Activated CD8-positive, alpha-beta T cell treated with anti-CD3 and anti-CD28 coated beads, Interleukin-2, amount 10 ng/mL, durations not matched to agents 7 days and 5 days (primary cell): ENCODE data around the gene GPR37. TPM values are rescaled to one million over a fixed set of nuclear protein-coding genes. Genes with fewer than 3 reads are reported as not detected.

Experiments
- ATAC-seq: fragments of 150-1000 bp; cut with Tn5 transposase; one replicate; pipeline ENCODE4 v1.10.0; 2021; ENCODE audit warnings: moderate library complexity
- CTCF ChIA-PET: fragments of 350-600 bp; sonication (Branson Sonifier 250); formaldehyde crosslinking; loops from one replicate; lab custom pipeline; 2021; ENCODE audit warnings: antibody characterized with exemption; lab: Charles Lee
- POLR2A ChIA-PET: fragments of 350-600 bp; sonication (Branson Sonifier 250); formaldehyde crosslinking; loops from one replicate; lab custom pipeline; 2021; ENCODE audit warnings: antibody characterized with exemption; lab: Charles Lee
- DNase-seq: peaks from one replicate; pipeline ENCODE4 v3.0.0-alpha.2; 2020
- H3K27ac Mint-ChIP-seq: one replicate; pipeline ENCODE4 v1.8.0; 2021; ENCODE audit warnings: mild to moderate bottlenecking, mixed read lengths
- H3K27me3 Mint-ChIP-seq: one replicate; pipeline ENCODE4 v1.8.0; 2021; ENCODE audit warnings: low read depth, mixed read lengths
- H3K36me3 Mint-ChIP-seq: one replicate; pipeline ENCODE4 v1.8.0; 2021; ENCODE audit warnings: low read depth, mixed read lengths
- H3K4me1 Mint-ChIP-seq: one replicate; pipeline ENCODE4 v1.8.0; 2021; ENCODE audit warnings: low read depth, mixed read lengths
- H3K4me3 Mint-ChIP-seq: one replicate; pipeline ENCODE4 v1.8.0; 2021; ENCODE audit warnings: mild to moderate bottlenecking, mixed read lengths
- H3K9me3 Mint-ChIP-seq: one replicate; pipeline ENCODE4 v1.8.0; 2022; ENCODE audit warnings: mixed read lengths; ENCODE audit not compliant: insufficient read depth
- total RNA-seq, 2 experiments: library from RNA; stranded (reverse); gene quantifications; one replicate each; pipeline ENCODE4 v1.2.3, GENCODE V29; 2021

Gene GPR37
- total RNA-seq, 2 experiments from 2014 or later: not detected

GRCh38 chr7:124718032-124718766 lies 47.4 kb downstream of the GPR37 start:
- Mint-ChIP-seq H3K9me3 (no peaks in the 10 kb centered on the region), H3K27me3 (no peaks in the 10 kb centered on the region), H3K36me3 (no peaks in the 10 kb centered on the region), H3K4me3 (no peak overlapping the region), H3K27ac (no peak overlapping the region), H3K4me1 (no peaks in the 10 kb centered on the region)
- CTCF ChIA-PET: no interaction called here
- DNase-seq (no peak), ATAC-seq (no peak)
- POLR2A ChIA-PET: no interaction called here

GRCh38 chr7:124716894-124717293 lies 48.7 kb downstream of the GPR37 start:
- H3K27ac Mint-ChIP-seq: no peak overlapping the region
- H3K4me1 Mint-ChIP-seq: no peaks in the 10 kb centered on the region
- H3K36me3 Mint-ChIP-seq: no peaks in the 10 kb centered on the region
- ChIA-PET CTCF (no interaction called here), POLR2A (no interaction called here)
- DNase-seq (no peak), ATAC-seq (no peak)
- no peaks in the 10 kb centered on the region for H3K9me3 Mint-ChIP-seq
- no peak overlapping the region for H3K4me3 Mint-ChIP-seq
- no peaks in the 10 kb centered on the region for H3K27me3 Mint-ChIP-seq

- no peaks in the 10 kb centered on the region for H3K27me3 Mint-ChIP-seq
- CTCF ChIA-PET: no interaction called here
- no peaks in the 10 kb centered on the region for H3K4me1 Mint-ChIP-seq
- DNase-seq (no peak), ATAC-seq (no peak)
- POLR2A ChIA-PET: no interaction called here
- no peaks in the 10 kb centered on the region for H3K36me3 Mint-ChIP-seq
- no peak overlapping the region for H3K27ac Mint-ChIP-seq
- H3K9me3 Mint-ChIP-seq: peaks cover 11% of the 10 kb centered on the region
- H3K4me3 Mint-ChIP-seq: no peak overlapping the region
These were observed 52.5 kb downstream of the GPR37 start for GRCh38 chr7:124713086-124713485.

- peaks cover 21% of the 10 kb centered on the region for H3K9me3 Mint-ChIP-seq
- H3K27me3 Mint-ChIP-seq: no peaks in the 10 kb centered on the region
- ATAC-seq: no peak
- no peaks in the 10 kb centered on the region for H3K36me3 Mint-ChIP-seq
- ChIA-PET POLR2A (no interaction called here), CTCF (no interaction called here)
- no peak for DNase-seq
- H3K4me1 Mint-ChIP-seq: no peaks in the 10 kb centered on the region
- no peak overlapping the region for H3K27ac Mint-ChIP-seq
- H3K4me3 Mint-ChIP-seq: no peak overlapping the region
These were observed 53.6 kb downstream of the GPR37 start for GRCh38 chr7:124712017-124712416.

- no peak overlapping the region for H3K27ac Mint-ChIP-seq
- no peaks in the 10 kb centered on the region for H3K36me3 Mint-ChIP-seq
- ChIA-PET POLR2A (no interaction called here), CTCF (no interaction called here)
- H3K4me3 Mint-ChIP-seq: no peak overlapping the region
- DNase-seq (no peak), ATAC-seq (no peak)
- peaks cover 3% of the 10 kb centered on the region for H3K9me3 Mint-ChIP-seq
- no peaks in the 10 kb centered on the region for H3K27me3 Mint-ChIP-seq
- H3K4me1 Mint-ChIP-seq: no peaks in the 10 kb centered on the region
These were observed 63.2 kb downstream of the GPR37 start for GRCh38 chr7:124702385-124702784.

- Mint-ChIP-seq H3K4me1 (no peaks in the 10 kb centered on the region), H3K36me3 (no peaks in the 10 kb centered on the region), H3K27me3 (no peaks in the 10 kb centered on the region), H3K9me3 (no peaks in the 10 kb centered on the region), H3K27ac (no peak overlapping the region), H3K4me3 (no peak overlapping the region)
- ATAC-seq: no peak
- POLR2A ChIA-PET: no interaction called here
- CTCF ChIA-PET: no interaction called here
- no peak for DNase-seq
These were observed 63.6 kb downstream of the GPR37 start for GRCh38 chr7:124701955-124702354.

- no peaks in the 10 kb centered on the region for H3K9me3 Mint-ChIP-seq
- no peak overlapping the region for H3K4me3 Mint-ChIP-seq
- H3K4me1 Mint-ChIP-seq: no peaks in the 10 kb centered on the region
- H3K27me3 Mint-ChIP-seq: no peaks in the 10 kb centered on the region
- no peaks in the 10 kb centered on the region for H3K36me3 Mint-ChIP-seq
- ChIA-PET CTCF (no interaction called here), POLR2A (no interaction called here)
- no peak for ATAC-seq
- no peak overlapping the region for H3K27ac Mint-ChIP-seq
- DNase-seq: no peak
These were observed 64.9 kb downstream of the GPR37 start for GRCh38 chr7:124700655-124701054.

GRCh38 chr7:124698964-124699363 lies 66.6 kb downstream of the GPR37 start:
- DNase-seq: no peak
- CTCF ChIA-PET: no interaction called here

GRCh38 chr7:124697746-124698145 lies 67.8 kb downstream of the GPR37 start:
- Mint-ChIP-seq H3K4me3 (no peak overlapping the region), H3K4me1 (no peaks in the 10 kb centered on the region), H3K9me3 (no peaks in the 10 kb centered on the region), H3K36me3 (no peaks in the 10 kb centered on the region), H3K27me3 (no peaks in the 10 kb centered on the region), H3K27ac (no peak overlapping the region)
- ChIA-PET POLR2A (no interaction called here), CTCF (no interaction called here)
- ATAC-seq (no peak), DNase-seq (no peak)

More at GRCh38 chr7:124698964-124699363, 66.6 kb downstream of the GPR37 start:
- Mint-ChIP-seq H3K27me3 (no peaks in the 10 kb centered on the region), H3K9me3 (no peaks in the 10 kb centered on the region), H3K4me1 (no peaks in the 10 kb centered on the region), H3K4me3 (no peak overlapping the region), H3K27ac (no peak overlapping the region), H3K36me3 (no peaks in the 10 kb centered on the region)
- no peak for ATAC-seq
- POLR2A ChIA-PET: no interaction called here

Other genes starting within 250 kb of the GPR37 start
- gene POT1, start 164.0 kb upstream of the GPR37 start, total RNA-seq: 10 to 100 TPM; 29.1 to 30.4 TPM